ENCODE results near the gene HUS1. TPM values are rescaled to one million over a fixed set of nuclear protein-coding genes. Genes with fewer than 3 reads are reported as not detected.

The HUS1 gene
- total RNA-seq, 2 experiments from 2014 or later = 77.8 to 83.1 TPM

- DNase-seq (no peak), ATAC-seq (ENCODE audit: poor library complexity) (no peak)
- intact Hi-C loops (cut with DNase I, micrococcal nuclease) = no loop called here
- H3K9me3 Mint-ChIP-seq = no peaks in the 10 kb centered on the region
- POLR2A ChIA-PET = no interaction called here
- Histone ChIP-seq H3K27me3 (ENCODE audit: control insufficient read depth in 1 of 2, insufficient read depth in 2 of 2, low read length in 2 of 2) (no peaks in the 10 kb centered on the region), H3K9me3 (ENCODE audit: control insufficient read depth in 1 of 2, insufficient read depth in 1 of 2, low read length in 2 of 2) (peaks cover 0 to 3% of the 10 kb centered on the region in 2 experiments), H3K4me1 (ENCODE audit: insufficient read depth, low read length) (no peaks in the 10 kb centered on the region), H3K27ac (ENCODE audit: low read depth in 1 of 2, low read length in 2 of 2) (no peak overlapping the region), H3K4me3 (ENCODE audit: low read length) (no peak overlapping the region), H3K36me3 (ENCODE audit: insufficient read depth, low read length) (peaks cover 17% of the 10 kb centered on the region)
- no peaks in the 10 kb centered on the region for H3K27me3 Mint-ChIP-seq
- H3K27ac Mint-ChIP-seq = no peak overlapping the region
- H3K36me3 Mint-ChIP-seq (ENCODE audit: low read depth) = peaks cover 44% of the 10 kb centered on the region
- peaks cover 8% of the 10 kb centered on the region for H3K4me1 Mint-ChIP-seq (ENCODE audit: low read depth)
- no peak for TF ChIP-seq CTCF (IDR thresholded peaks at IDR 0.05)
- CTCF ChIA-PET = interaction anchor here (1.2 kb wide), 1 partner anchor 38 kb away, joined by 3 read pairs; no protein-coding TSS in a partner anchor
- no peak overlapping the region for H3K4me3 Mint-ChIP-seq
Observed at GRCh38 chr7:47953822-47954221, 25.6 kb downstream of the HUS1 start.

GRCh38 chr7:47952224-47952623, 27.2 kb downstream of the HUS1 start:
- H3K9me3 ChIP-seq (ENCODE audit: control insufficient read depth in 1 of 2, insufficient read depth in 1 of 2, low read length in 2 of 2) = no peaks in the 10 kb centered on the region
- no peaks in the 10 kb centered on the region for H3K27me3 ChIP-seq (ENCODE audit: control insufficient read depth in 1 of 2, insufficient read depth in 2 of 2, low read length in 2 of 2)
- H3K4me3 Mint-ChIP-seq = no peak overlapping the region
- no peak overlapping the region for H3K4me3 ChIP-seq (ENCODE audit: low read length)
- no peak for TF ChIP-seq CTCF (IDR thresholded peaks at IDR 0.05)
- intact Hi-C loops (cut with DNase I, micrococcal nuclease) = no loop called here
- no peak overlapping the region for H3K27ac Mint-ChIP-seq
- ATAC-seq (ENCODE audit: poor library complexity) = no peak
- H3K4me1 Mint-ChIP-seq (ENCODE audit: low read depth) = peaks cover 3% of the 10 kb centered on the region
- peaks cover 15% of the 10 kb centered on the region for H3K36me3 ChIP-seq (ENCODE audit: insufficient read depth, low read length)
- DNase-seq = no peak
- ChIA-PET POLR2A (interaction anchor here (0.5 kb wide), 1 partner anchor 169 kb away, joined by 3 read pairs; no protein-coding TSS in a partner anchor), CTCF (no interaction called here)
- H3K27me3 Mint-ChIP-seq = no peaks in the 10 kb centered on the region
- no peaks in the 10 kb centered on the region for H3K4me1 ChIP-seq (ENCODE audit: insufficient read depth, low read length)
- no peak overlapping the region for H3K27ac ChIP-seq (ENCODE audit: low read depth in 1 of 2, low read length in 2 of 2)
- H3K9me3 Mint-ChIP-seq = no peaks in the 10 kb centered on the region
- H3K36me3 Mint-ChIP-seq (ENCODE audit: low read depth) = peaks cover 28% of the 10 kb centered on the region

GRCh38 chr7:47951374-47951773, 28.0 kb downstream of the HUS1 start:
- no peaks in the 10 kb centered on the region for H3K9me3 Mint-ChIP-seq
- ChIA-PET CTCF (no interaction called here), POLR2A (no interaction called here)
- no peaks in the 10 kb centered on the region for H3K4me1 Mint-ChIP-seq (ENCODE audit: low read depth)
- H3K36me3 Mint-ChIP-seq (ENCODE audit: low read depth) = peaks cover 20% of the 10 kb centered on the region
- no peaks in the 10 kb centered on the region for H3K27me3 Mint-ChIP-seq
- no peaks in the 10 kb centered on the region for H3K27me3 ChIP-seq (ENCODE audit: control insufficient read depth in 1 of 2, insufficient read depth in 2 of 2, low read length in 2 of 2)
- peaks cover 10% of the 10 kb centered on the region for H3K36me3 ChIP-seq (ENCODE audit: insufficient read depth, low read length)
- ATAC-seq (ENCODE audit: poor library complexity) (no peak), DNase-seq (no peak)
- H3K4me3 Mint-ChIP-seq = no peak overlapping the region
- H3K27ac ChIP-seq (ENCODE audit: low read depth in 1 of 2, low read length in 2 of 2) = no peak overlapping the region
- intact Hi-C loops (cut with DNase I, micrococcal nuclease) = no loop called here
- no peak overlapping the region for H3K4me3 ChIP-seq (ENCODE audit: low read length)
- no peak for TF ChIP-seq CTCF (IDR thresholded peaks at IDR 0.05)
- H3K4me1 ChIP-seq (ENCODE audit: insufficient read depth, low read length) = no peaks in the 10 kb centered on the region
- H3K9me3 ChIP-seq (ENCODE audit: control insufficient read depth in 1 of 2, insufficient read depth in 1 of 2, low read length in 2 of 2) = no peaks in the 10 kb centered on the region
- H3K27ac Mint-ChIP-seq = no peak overlapping the region

Measured in CD4-positive, alpha-beta T cell (primary cell).